HG03066 (cell line): ENCODE measurements around the gene ZNF367.

Experiments
- ATAC-seq: cut with Tn5 transposase; IDR thresholded peaks from one replicate; pipeline ENCODE4 v1.9.1; 2021; ENCODE audit warnings: low read depth; ENCODE audit not compliant: unreplicated experiment

The ZNF367 gene

GRCh38 chr9:96408409-96409280 is 9.5 kb downstream of the ZNF367 start:
- no peak for ATAC-seq

DNA sequence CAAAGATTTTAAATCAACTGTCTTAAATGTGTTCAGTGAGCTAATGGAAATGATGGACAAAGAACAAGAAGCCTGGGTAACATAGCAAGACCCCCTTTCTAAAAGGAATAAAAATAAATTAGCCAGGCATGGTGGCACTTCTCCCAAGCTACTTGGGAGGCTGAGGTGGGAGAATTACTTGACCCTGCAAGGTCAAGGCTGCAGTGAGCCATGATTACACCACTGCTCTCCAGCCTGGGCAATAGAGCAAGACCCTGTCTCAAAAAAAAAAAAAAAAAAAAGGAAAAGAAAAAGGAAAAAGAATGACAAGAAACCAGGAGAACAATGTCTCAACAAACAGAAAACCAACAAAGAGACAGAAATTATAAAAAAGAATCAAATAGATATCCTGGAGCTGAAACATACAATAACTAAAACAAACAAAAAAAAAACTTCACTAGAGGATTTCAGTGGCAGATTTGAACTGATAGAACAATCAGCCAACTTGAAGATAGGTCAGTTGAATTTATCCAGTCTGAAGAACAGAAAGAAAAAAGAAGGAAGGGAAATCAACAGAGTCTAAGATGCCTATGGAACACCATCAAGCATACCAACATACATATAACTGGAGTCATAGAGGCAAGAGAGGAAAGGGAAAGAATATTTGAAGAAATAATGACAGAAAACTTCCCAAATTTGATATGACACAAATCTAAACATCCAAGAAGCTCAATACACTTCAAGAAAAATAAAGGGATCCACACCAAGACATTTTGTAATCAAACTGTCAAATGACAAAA is 17.8 kb downstream of the ZNF367 start:
- no peak for ATAC-seq

GRCh38 chr9:96399325-96399633 is 18.9 kb downstream of the ZNF367 start:
- no peak for ATAC-seq

GRCh38 chr9:96398582-96399324 is 19.4 kb downstream of the ZNF367 start:
- no peak for ATAC-seq

DNA sequence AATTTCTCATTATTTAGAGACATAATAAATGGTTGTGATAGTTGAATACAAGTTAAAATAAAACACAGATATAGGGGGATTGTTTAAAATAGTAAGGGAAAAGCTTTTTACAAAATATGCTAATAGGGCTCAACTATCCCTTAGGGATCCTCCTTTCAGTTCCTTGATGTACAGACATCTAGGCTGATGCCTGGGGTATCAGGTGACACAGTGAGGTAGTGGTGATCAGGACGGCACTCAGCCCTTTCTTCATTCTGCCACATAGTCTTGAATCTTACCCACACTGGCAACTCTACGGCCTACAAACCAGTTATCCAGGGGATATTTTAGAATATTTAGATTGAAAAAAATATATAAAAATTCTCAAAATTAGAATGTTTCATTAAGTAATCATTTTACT is 22.2 kb downstream of the ZNF367 start:
- no peak for ATAC-seq

- ATAC-seq = no peak
These were observed 23.2 kb downstream of the ZNF367 start for GRCh38 chr9:96394832-96395496.

DNA sequence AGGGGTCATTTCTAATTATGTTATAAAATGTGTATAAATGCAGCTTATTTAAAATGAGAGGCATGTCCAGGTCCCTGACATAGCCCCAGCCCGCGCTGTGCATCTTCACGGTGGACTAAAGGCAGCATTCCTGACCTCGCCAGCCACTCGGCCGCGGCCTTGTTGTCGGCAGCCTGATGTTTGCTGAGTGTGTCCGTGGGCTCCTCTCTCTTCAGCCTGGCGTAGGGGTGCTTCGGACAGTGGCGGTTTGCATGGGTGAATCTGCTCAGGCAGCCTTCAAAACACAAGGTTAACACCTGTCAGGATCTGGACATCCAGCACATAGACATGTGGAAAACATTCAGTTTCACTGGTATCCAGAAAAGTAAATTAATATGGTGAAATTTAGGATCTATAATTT is 25.9 kb downstream of the ZNF367 start:
- ATAC-seq = no peak

DNA sequence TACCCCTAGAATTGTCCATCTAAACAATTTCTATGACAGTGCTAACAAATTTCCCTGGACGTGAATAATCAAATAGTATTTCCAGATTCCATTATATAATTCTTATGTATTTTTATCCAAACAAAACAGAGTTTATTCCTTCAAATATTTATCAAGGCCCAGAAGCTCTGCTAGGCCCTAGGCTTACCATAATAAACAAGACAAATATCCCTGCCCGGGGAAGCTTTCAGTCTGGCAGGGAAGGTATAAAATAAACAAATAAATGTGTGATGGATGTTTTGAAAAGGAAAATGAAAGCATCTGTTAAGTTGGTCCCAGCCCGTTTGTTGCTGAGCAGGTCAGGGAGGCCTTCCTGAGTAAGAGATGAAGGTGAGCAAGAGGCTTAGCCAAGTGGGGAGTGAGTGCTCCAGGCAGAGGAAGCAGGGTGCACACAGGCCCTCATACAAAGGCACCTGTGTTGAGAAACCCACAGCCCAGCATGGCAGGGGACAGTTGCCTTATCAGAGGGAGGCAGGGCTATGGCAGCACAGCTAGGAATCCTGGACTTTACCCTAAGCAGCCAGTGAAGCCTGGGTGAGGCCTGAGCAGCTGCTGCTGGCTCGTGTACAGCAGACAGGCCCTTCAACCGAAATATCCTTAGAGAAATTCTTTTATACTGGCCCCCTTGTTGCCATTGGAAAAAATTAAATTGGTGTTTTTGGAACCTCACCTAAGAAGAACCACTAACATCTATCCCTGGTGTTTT is 27.0 kb downstream of the ZNF367 start:
- no peak for ATAC-seq

DNA sequence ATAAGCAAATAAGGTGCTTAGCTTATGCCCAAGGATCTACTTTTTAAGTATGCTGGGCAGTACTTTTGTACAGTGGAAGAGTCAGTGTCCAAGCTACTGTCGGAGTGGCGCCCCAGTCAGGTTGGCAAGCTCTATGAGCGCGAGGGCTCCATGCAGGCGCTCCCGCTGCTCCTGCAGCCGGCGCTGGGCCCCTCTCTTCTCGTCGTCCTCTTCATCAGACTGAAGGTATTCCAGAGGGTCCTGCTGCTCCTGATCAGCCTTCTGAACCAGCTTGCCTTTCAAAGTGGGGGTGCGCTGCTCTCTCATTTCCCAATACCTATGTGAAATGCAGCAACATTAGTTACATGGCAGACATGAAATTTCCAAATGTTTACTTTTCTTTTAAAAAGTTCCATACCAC is 30.0 kb downstream of the ZNF367 start:
- no peak for ATAC-seq

- no peak for ATAC-seq
These were observed 32.0 kb downstream of the ZNF367 start for GRCh38 chr9:96386157-96386556.

- ATAC-seq = peak; percentile 54
These were observed 34.8 kb downstream of the ZNF367 start, which contains the start of gene SLC35D2 for GRCh38 chr9:96383165-96383942. Gene SLC35D2, minus strand, starts transcription at chr9:96383711. Its CDS starts 77 bp downstream, at chr9:96383634.

GRCh38 chr9:96382839-96383164 is 35.4 kb downstream of the ZNF367 start:
- ATAC-seq = no peak

- no peak for ATAC-seq
These were observed 36.0 kb downstream of the ZNF367 start for GRCh38 chr9:96382175-96382574.

DNA sequence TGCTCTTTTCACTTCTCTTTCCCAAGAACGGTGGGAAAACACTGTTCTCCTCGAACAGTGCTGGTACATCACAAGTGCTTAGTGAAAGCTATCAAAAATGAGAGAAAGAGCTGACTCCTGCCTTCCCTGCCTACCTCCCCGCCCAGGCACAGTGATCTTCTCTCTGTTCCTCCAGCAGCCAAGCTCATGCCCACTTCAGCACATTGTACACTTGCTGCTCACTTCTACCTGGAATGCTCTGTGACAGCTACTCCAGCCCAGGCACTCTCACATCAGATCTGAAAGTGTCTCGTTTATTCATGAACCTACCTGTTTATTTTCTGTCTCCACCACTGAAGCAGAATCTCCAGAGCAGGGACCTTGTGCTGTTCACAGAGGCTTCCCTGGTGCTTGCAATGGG is 36.5 kb downstream of the ZNF367 start:
- ATAC-seq = no peak

GRCh38 chr9:96381125-96381524 is 37.0 kb downstream of the ZNF367 start:
- no peak for ATAC-seq

- ATAC-seq = no peak
These were observed 38.7 kb downstream of the ZNF367 start for GRCh38 chr9:96379461-96379860.

- no peak for ATAC-seq
These were observed 40.0 kb downstream of the ZNF367 start for GRCh38 chr9:96378187-96378586.

- ATAC-seq = no peak
These were observed 41.0 kb downstream of the ZNF367 start for GRCh38 chr9:96376891-96377874.
